BJ (cell line): ENCODE measurements around the gene CASS4. TPM values are rescaled to one million over a fixed set of nuclear protein-coding genes. Genes with fewer than 3 reads are reported as not detected.
"Not testable (repeated sequence)": the region's sequence is repeated elsewhere in the genome, so short reads cannot be mapped to it uniquely, and the experiment has no call there.

ENCODE experiments used
- CTCF ChIA-PET: fragments of 350-600 bp; formaldehyde crosslinking; extraction: SDS; loops from one replicate; lab custom pipeline; 2021; ENCODE audit warnings: antibody characterized with exemption, inconsistent platforms; lab: Yijun Ruan, JAX
- POLR2A ChIA-PET: fragments of 300-600 bp; sonication (Branson Sonifier 250); formaldehyde crosslinking; extraction: SDS; loops from one replicate; lab custom pipeline; 2021; ENCODE audit warnings: antibody characterized with exemption; lab: Charles Lee
- DNase-seq: peaks from one replicate; pipeline ENCODE4 v3.0.0-alpha.2; 2011; ENCODE audit warnings: low read depth
- H3K27me3 ChIP-seq: 2 replicates; pipeline ENCODE4 v1.6.0; 2011; ENCODE audit warnings: low read length; ENCODE audit not compliant: control insufficient read depth, insufficient read depth
- H3K36me3 ChIP-seq: 2 replicates; pipeline ENCODE4 v1.5.1; 2011; ENCODE audit warnings: low read length; ENCODE audit not compliant: control insufficient read depth, insufficient read depth
- H3K4me3 ChIP-seq: 2 replicates; pipeline ENCODE4 v1.5.1; 2011; ENCODE audit warnings: low read depth, mild to moderate bottlenecking, control low read depth, low read length
- polyA plus RNA-seq: library from polyadenylated mRNA; depleted of rRNA; stranded (reverse); fragments of >200 nt; gene quantifications from 2 replicates; pipeline ENCODE4 v1.2.3, GENCODE V29; 2011
- TF ChIP-seq, protein P1 (sequence below): IDR thresholded peaks from 2 replicates; pipeline ENCODE4 v1.5.1; 2011; ENCODE audit warnings: low read depth, mild to moderate bottlenecking, control low read depth, inconsistent platforms, low read length, moderate library complexity; ENCODE audit not compliant: insufficient read depth

Gene CASS4
- polyA plus RNA-seq, 1 experiment = 0.50 TPM

DNA sequence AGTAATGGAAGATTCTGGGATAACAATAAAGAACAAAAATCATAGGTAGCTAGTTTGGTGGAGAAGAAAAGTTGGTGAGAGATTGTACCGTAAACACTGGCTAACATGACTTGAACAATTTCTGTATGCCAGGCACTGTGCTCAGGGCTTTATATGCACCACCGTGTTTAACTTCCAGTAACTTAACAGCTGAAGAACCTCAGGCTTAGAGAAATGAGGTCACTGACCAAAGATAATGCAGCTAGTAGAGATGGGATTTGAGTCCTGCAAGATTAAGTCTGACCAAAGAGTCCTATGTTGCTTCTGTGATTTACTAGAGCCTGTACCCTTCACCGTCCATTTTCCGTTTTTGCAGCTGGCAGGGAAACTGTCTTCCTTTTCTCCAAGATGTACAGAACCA is 16.9 kb upstream of the CASS4 start:
- ChIA-PET CTCF (interaction anchor here (1.0 to 2.6 kb wide), 5 partner anchors 9 to 121 kb away, joined by 3 to 9 read pairs (median 3); no protein-coding TSS in a partner anchor), POLR2A (interaction anchor here (0.6 kb wide), 1 partner anchor 44 kb away, joined by 3 read pairs; no protein-coding TSS in a partner anchor)
- H3K36me3 ChIP-seq = peaks cover 14% of the 10 kb centered on the region
- TF ChIP-seq, protein P1, sequence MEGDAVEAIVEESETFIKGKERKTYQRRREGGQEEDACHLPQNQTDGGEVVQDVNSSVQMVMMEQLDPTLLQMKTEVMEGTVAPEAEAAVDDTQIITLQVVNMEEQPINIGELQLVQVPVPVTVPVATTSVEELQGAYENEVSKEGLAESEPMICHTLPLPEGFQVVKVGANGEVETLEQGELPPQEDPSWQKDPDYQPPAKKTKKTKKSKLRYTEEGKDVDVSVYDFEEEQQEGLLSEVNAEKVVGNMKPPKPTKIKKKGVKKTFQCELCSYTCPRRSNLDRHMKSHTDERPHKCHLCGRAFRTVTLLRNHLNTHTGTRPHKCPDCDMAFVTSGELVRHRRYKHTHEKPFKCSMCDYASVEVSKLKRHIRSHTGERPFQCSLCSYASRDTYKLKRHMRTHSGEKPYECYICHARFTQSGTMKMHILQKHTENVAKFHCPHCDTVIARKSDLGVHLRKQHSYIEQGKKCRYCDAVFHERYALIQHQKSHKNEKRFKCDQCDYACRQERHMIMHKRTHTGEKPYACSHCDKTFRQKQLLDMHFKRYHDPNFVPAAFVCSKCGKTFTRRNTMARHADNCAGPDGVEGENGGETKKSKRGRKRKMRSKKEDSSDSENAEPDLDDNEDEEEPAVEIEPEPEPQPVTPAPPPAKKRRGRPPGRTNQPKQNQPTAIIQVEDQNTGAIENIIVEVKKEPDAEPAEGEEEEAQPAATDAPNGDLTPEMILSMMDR = no peak
- no peak overlapping the region for H3K4me3 ChIP-seq
- H3K27me3 ChIP-seq = no peaks in the 10 kb centered on the region
- DNase-seq = no peak

DNA sequence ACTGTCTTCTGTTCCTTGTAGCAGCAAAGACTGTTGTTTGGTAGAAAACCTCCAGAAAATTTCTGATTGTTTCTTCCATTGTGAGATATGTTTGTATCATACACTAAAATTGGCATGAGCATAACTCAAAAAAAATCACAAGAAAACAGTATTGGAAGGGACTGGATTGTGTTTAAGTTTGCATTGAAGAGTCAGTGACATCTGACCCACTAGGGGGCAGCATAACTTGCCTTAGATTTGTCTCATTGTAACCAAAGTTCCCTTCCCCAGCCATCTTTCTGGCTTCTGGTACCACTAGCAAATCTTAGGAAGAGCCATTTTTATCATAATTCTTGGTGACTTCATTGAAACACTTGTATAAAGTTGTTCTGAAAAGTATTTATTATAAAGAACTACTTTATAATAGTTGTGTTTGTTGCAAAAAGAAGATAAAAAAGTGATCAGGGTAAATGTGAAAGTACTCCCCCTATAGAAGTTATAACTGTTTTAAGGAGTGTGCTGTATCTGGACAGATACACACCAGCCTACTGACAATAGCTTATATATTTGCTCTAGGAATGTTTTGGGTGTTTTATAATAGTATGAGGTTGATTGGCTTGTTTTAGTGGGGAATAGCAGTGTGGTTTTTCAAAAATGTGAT is 11.9 kb upstream of the CASS4 start:
- CTCF ChIA-PET = interaction anchor here (1.0 to 2.0 kb wide), 6 partner anchors 9 to 76 kb away, joined by 3 to 6 read pairs (median 4); partner anchors contain the start of gene CASS4
- Histone ChIP-seq H3K27me3 (no peaks in the 10 kb centered on the region), H3K4me3 (no peak overlapping the region), H3K36me3 (peaks cover 19% of the 10 kb centered on the region)
- POLR2A ChIA-PET = no interaction called here
- no peak for DNase-seq
- TF ChIP-seq, protein P1 = peak; percentile 83

DNA sequence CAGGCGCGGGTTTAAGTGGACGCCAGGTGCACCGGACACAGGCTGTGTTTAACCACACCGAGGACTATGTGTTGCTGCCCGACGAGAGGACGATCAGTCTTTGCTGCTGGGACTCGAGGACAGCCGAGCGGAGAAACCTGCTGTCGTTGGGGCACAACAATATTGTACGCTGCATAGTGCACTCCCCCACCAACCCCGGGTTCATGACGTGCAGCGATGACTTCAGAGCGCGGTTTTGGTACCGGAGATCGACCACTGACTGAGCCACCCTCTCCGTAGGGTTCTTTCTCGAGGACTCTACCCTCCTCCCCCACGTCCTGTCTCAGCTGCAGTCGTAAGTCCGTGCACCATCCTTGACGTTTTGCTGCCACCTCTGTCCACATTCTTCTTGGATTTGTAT is 8.6 kb upstream of the CASS4 start:
- TF ChIP-seq, protein P1 = no peak
- ChIA-PET CTCF (interaction anchor here (1.2 kb wide), 1 partner anchor 9 kb away, joined by 3 read pairs; the partner anchor contains the start of gene CASS4), POLR2A (no interaction called here)
- H3K36me3 ChIP-seq = peaks cover 13% of the 10 kb centered on the region
- no peak for DNase-seq
- no peaks in the 10 kb centered on the region for H3K27me3 ChIP-seq
- no peak overlapping the region for H3K4me3 ChIP-seq

DNA sequence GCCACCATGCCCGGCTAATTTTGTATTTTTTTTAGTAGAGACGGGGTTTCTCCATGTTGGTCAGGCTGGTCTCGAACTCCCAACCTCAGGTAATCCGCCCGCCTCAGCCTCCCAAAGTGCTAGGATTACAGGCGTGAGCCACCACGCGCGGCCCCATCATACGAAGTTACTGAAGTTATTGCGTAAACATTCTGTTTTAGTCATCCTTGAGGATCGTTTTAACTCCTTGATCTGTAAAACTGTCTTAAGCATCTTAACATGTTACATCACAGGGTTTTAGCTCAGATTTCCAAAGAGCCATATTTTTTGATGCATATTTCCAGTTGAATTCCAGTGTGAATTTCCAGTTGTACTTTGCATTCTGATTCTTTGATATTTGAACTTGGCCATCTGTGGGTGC is 6.7 kb upstream of the CASS4 start:
- H3K4me3 ChIP-seq, DNase-seq, POLR2A ChIA-PET, H3K27me3 ChIP-seq, H3K36me3 ChIP-seq: not testable (repeated sequence)
- CTCF ChIA-PET = interaction anchor here (1.7 kb wide), 1 partner anchor 10 kb away, joined by 4 read pairs; no protein-coding TSS in a partner anchor

DNA sequence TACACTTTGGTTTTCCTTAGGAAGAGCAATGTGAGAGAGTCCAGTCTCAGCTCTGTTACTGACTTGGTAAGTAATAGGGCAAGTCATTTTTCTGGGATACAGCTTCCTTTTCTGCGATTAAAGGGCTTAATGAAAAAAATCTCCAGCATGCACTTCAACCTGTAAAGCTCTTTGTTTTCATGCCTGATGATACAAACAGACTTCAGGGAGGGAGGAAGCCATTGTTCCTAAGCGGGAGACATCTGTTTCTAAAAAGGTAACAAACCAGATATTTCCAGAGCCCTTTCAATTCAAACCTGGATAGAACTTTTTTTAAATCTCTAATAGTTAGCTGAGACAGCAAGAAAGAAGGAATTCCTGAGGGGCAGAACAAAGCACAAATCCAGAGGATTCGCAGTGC is 5.2 kb upstream of the CASS4 start:
- TF ChIP-seq, protein P1 = no peak
- CTCF ChIA-PET = interaction anchor here (1.7 kb wide), 1 partner anchor 11 kb away, joined by 4 read pairs; no protein-coding TSS in a partner anchor
- POLR2A ChIA-PET = no interaction called here
- H3K4me3 ChIP-seq = no peak overlapping the region
- DNase-seq = no peak
- no peaks in the 10 kb centered on the region for H3K27me3 ChIP-seq
- H3K36me3 ChIP-seq = peaks cover 10% of the 10 kb centered on the region
